ENCODE results near the gene GSPT1. TPM values are rescaled to one million over a fixed set of nuclear protein-coding genes. Genes with fewer than 3 reads are reported as not detected.

The GSPT1 gene
- total RNA-seq, 1 donor from 2014 or later, result 94.3 TPM

DNA sequence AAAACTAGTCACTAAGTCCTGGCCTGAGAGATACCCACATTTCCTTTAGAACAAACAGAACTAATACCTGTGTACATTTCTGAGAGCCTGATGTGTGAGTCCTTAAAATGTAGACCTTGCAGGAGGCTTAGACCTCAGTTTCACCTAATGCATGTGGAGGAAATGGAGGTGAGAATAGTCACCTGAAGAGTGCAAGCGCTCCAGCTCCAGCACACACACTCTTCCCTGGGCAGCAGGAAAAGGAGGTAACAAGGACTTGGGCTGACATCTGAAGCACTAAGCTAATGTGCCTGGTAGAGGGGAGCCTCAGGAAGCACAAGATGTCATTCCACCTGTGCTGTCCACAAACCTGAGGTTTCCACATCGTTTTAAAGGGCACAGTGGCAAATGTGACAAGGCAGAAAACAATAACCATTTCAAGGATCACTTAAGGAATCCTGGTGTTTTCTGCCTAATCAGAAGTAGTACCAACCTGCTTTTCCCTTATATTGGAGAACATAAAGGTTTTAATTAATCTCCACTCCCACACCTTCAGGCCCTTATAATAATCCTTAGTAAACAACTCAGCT, 47.3 kb downstream of the GSPT1 start:
- H3K9ac ChIP-seq, result no peak overlapping the region
- no peak overlapping the region for H3K4me3 ChIP-seq
- H3K27me3 Mint-ChIP-seq (ENCODE audit: insufficient read depth, low read depth), result no peaks in the 10 kb centered on the region
- peaks cover 2% of the 10 kb centered on the region for H3K36me3 Mint-ChIP-seq
- no peaks in the 10 kb centered on the region for H3K4me1 ChIP-seq
- H3K9me3 ChIP-seq (ENCODE audit: low read depth), result no peaks in the 10 kb centered on the region
- TF ChIP-seq EZH2 (IDR thresholded peaks at IDR 0.05) (no peak), EZH2phosphoT487 (IDR thresholded peaks at IDR 0.05) (no peak)
- TF ChIP-seq, protein P1, sequence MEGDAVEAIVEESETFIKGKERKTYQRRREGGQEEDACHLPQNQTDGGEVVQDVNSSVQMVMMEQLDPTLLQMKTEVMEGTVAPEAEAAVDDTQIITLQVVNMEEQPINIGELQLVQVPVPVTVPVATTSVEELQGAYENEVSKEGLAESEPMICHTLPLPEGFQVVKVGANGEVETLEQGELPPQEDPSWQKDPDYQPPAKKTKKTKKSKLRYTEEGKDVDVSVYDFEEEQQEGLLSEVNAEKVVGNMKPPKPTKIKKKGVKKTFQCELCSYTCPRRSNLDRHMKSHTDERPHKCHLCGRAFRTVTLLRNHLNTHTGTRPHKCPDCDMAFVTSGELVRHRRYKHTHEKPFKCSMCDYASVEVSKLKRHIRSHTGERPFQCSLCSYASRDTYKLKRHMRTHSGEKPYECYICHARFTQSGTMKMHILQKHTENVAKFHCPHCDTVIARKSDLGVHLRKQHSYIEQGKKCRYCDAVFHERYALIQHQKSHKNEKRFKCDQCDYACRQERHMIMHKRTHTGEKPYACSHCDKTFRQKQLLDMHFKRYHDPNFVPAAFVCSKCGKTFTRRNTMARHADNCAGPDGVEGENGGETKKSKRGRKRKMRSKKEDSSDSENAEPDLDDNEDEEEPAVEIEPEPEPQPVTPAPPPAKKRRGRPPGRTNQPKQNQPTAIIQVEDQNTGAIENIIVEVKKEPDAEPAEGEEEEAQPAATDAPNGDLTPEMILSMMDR (IDR thresholded peaks at IDR 0.05), result no peak
- H3K4me2 ChIP-seq, result no peak overlapping the region
- DNase-seq (ENCODE audit: low spot score), result no peak
- no peak overlapping the region for H2AFZ ChIP-seq (replicated peaks)
- H4K20me1 ChIP-seq (ENCODE audit: low read depth), result peaks cover 22% of the 10 kb centered on the region
- no peak overlapping the region for H3K27ac ChIP-seq
- no peak overlapping the region for H3K4me3 Mint-ChIP-seq
- no peak overlapping the region for H3K27ac Mint-ChIP-seq
- peaks cover 12% of the 10 kb centered on the region for H3K36me3 ChIP-seq
- H3K9me3 Mint-ChIP-seq, result no peaks in the 10 kb centered on the region
- H3K79me2 ChIP-seq (ENCODE audit: low read depth), result no peaks in the 10 kb centered on the region
- H3K4me1 Mint-ChIP-seq, result no peaks in the 10 kb centered on the region
- peaks cover 51% of the 10 kb centered on the region for H3F3A ChIP-seq (ENCODE audit: low read depth)
- no peaks in the 10 kb centered on the region for H3K27me3 ChIP-seq

DNA sequence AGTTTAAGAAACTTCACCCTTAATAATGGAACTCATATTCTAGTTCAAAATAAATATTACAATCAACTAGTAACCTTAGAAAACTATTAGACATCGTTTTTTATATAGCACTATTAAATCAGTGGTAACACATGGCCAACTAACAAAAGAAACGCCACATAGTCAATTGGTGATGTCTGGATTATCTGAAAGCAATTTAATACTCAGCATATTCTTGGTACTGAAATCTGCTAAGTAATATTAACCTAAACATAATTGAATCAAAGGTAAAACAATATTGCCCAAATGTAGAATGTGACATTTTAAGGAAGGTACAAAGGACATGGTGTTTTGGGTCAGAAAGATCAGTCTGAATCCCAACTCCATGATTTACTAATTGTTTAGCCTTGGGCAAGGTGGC, 53.3 kb downstream of the GSPT1 start:
- Histone ChIP-seq H2AFZ (replicated peaks) (no peak overlapping the region), H3K9ac (no peak overlapping the region), H3K4me1 (no peaks in the 10 kb centered on the region), H3K27ac (no peak overlapping the region), H3F3A (ENCODE audit: low read depth) (peaks cover 2% of the 10 kb centered on the region), H3K4me3 (no peak overlapping the region), H3K36me3 (no peaks in the 10 kb centered on the region), H3K4me2 (no peak overlapping the region), H3K9me3 (ENCODE audit: low read depth) (no peaks in the 10 kb centered on the region), H4K20me1 (ENCODE audit: low read depth) (peaks cover 4% of the 10 kb centered on the region), H3K27me3 (no peaks in the 10 kb centered on the region), H3K79me2 (ENCODE audit: low read depth) (no peaks in the 10 kb centered on the region)
- Mint-ChIP-seq H3K4me3 (no peak overlapping the region), H3K4me1 (no peaks in the 10 kb centered on the region), H3K27ac (no peak overlapping the region), H3K9me3 (no peaks in the 10 kb centered on the region), H3K36me3 (no peaks in the 10 kb centered on the region), H3K27me3 (ENCODE audit: insufficient read depth, low read depth) (no peaks in the 10 kb centered on the region)
- TF ChIP-seq, protein P1 (IDR thresholded peaks at IDR 0.05), result no peak
- TF ChIP-seq EZH2phosphoT487 (IDR thresholded peaks at IDR 0.05), result no peak
- no peak for TF ChIP-seq EZH2 (IDR thresholded peaks at IDR 0.05)
- no peak for DNase-seq (ENCODE audit: low spot score)

DNA sequence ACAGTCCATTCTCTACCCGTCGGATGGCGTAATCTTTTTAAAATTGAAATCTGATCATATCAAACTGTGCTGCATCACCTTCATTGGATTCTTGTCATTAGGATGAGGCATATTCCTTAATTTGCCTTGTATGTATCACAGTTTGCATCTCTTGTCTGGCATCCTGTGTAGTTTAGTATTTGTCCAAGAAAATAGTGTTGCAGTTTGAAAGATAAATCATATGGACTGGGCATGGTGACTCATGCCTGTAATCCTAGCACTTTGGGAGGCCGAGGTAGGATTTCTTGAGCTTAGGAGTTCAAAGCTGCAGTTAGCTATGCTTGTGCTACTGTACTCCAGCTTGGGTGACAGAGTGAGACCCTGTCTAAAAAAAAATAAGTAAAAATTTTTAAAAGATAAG, 58.6 kb downstream of the GSPT1 start:
- TF ChIP-seq, protein P1 (IDR thresholded peaks at IDR 0.05), result no peak
- no peak for TF ChIP-seq EZH2phosphoT487 (IDR thresholded peaks at IDR 0.05)
- no peak for TF ChIP-seq EZH2 (IDR thresholded peaks at IDR 0.05)
- H3K27ac ChIP-seq, result no peak overlapping the region
- H3K9me3 ChIP-seq (ENCODE audit: low read depth), result no peaks in the 10 kb centered on the region
- no peak overlapping the region for H3K27ac Mint-ChIP-seq
- H3K27me3 Mint-ChIP-seq (ENCODE audit: insufficient read depth, low read depth), result no peaks in the 10 kb centered on the region
- H2AFZ ChIP-seq (replicated peaks), result no peak overlapping the region
- H4K20me1 ChIP-seq (ENCODE audit: low read depth), result no peaks in the 10 kb centered on the region
- no peaks in the 10 kb centered on the region for H3K36me3 ChIP-seq
- no peak overlapping the region for H3K4me3 ChIP-seq
- H3K36me3 Mint-ChIP-seq, result no peaks in the 10 kb centered on the region
- no peak overlapping the region for H3K9ac ChIP-seq
- no peak for DNase-seq (ENCODE audit: low spot score)
- no peak overlapping the region for H3K4me2 ChIP-seq
- H3F3A ChIP-seq (ENCODE audit: low read depth), result no peaks in the 10 kb centered on the region
- no peak overlapping the region for H3K4me3 Mint-ChIP-seq
- H3K9me3 Mint-ChIP-seq, result no peaks in the 10 kb centered on the region
- no peaks in the 10 kb centered on the region for H3K27me3 ChIP-seq
- H3K4me1 Mint-ChIP-seq, result peaks cover 1% of the 10 kb centered on the region
- H3K79me2 ChIP-seq (ENCODE audit: low read depth), result peaks cover 27% of the 10 kb centered on the region
- peaks cover 3% of the 10 kb centered on the region for H3K4me1 ChIP-seq

Data from neural progenitor cell (in vitro differentiated cells).